Measurements from ENCODE around the gene NR1D2.

GRCh38 chr3:23931597-23931996 lies 13.5 kb upstream of the NR1D2 start:
- TF ChIP-seq POLR2A (IDR thresholded peaks at IDR 0.05) (no peak), POLR2AphosphoS5 (IDR thresholded peaks at IDR 0.05) (no peak)

Data from breast epithelium (tissue), 3 donors.